Posterior cingulate gyrus (tissue), 11 donors: ENCODE measurements around the gene SLC34A1.
A peak's percentile ranks its signal among the peaks of the same experiment; 100 is the strongest.

Experiments
- DNase-seq, 10 donors: peaks; one replicate each; pipeline versions ENCODE4 v3.0.0 to v3.0.0-alpha.2; 2020 to 2021; ENCODE audit warnings: mixed read lengths in 3 of 10
- intact Hi-C: fragments of 100-400 bp; cut with DNase I; formaldehyde crosslinking; loops from one replicate; pipeline ENCODE4 v1.15.1; 2023

SLC34A1 gene

DNA sequence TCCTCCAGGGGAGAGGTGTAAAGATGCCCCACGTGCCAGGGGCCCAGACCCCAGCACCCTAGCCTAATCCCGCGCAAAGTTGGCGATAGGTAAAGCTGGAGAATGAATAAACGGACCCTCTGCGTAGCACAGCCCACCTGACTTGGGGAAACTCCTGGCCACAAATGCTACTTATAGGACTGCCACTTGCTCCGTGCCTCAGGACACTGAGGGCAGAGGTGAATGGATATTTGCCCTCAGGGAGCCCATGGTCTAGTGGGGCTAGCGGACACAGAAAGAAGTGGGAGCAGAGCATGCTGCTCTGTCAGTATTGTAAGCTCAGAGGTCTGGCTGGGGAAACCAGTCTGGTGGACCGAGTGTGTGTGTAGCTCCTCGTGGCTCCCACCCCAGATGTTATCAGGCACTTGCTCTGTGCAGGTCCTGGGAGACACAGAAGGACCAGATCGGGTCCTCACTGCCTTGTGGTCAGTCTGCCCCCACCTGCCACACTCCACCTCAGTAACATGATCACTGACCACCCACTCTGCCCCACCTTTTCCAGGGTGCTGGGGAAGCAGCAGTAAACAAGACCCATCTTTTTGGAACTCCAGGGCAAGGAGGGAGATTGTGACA lies 43.1 kb downstream of the SLC34A1 start:
- no peak for DNase-seq
- intact Hi-C loops, result loop anchor here (2.0 kb wide), 2 partner anchors 23 to 27 kb away; no protein-coding TSS in a partner anchor

DNA sequence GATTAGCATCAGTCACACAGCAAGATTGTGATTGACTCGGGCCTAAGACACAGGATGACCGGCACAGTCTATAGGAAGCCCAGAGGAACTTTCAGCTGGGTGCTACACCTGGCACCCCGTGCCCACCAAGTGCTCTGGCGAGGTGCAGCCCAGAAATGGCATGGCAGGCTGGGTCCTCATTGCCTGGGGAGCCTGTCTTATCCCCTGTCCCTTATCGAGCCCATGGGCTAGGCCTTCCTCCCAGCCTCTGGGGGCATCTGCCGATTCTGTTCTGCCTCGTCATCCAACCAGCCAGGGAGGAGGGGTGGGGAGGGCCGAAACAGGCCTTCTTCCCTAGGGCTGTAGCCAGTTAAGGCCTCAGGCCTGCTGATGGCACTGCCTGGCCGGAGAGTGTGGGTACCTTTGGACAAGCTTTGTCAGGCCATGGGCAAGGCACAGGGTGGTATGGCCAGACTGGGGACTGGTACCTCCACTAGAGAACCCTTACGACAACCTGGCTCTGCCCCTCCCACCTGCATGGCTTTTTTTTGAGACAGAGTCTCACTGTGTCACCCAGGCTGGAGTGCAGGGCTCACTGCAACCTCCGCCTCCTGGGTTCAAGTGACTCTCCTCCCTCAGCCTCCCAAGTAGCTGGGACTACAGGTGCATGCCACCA lies 43.8 kb downstream of the SLC34A1 start:
- peak in 1 of 10 donors; percentile 85 for DNase-seq
- intact Hi-C loops, result loop anchor here (2.0 kb wide), 2 partner anchors 23 to 27 kb away; no protein-coding TSS in a partner anchor

DNA sequence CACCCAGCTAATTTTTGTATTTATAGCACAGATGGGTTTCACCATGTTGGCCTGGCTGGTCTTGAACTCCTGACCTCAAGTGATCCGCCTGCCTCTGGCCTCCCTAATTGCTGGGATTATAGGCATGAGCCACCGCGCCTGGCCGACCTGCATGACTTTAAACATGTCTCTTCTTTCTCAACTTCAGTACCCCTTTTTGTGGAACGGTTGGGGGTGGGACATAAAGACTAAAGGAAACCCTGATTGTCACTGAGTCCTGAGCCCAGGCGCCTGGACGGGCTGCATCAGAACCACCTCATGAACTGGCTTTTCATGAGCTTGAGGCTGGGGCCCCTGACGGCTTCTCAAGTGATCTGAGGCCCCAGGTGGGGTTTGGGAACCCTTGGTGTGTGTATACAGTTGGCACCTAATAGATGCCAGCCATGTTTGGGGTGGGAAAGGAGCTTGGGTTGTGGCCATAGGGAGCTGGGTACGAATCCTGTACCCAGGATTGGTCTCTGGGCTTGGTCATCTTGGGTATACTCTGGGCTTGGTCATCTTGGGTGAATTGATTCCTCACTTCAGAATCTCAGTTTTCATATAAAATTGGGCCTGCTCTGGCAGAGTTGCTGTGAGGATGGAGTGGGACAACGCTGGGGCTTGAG lies 44.5 kb downstream of the SLC34A1 start:
- no peak for DNase-seq
- intact Hi-C loops, result no loop called here

- peak in 3 of 10 donors; percentile 43 to 88 (median 45) for DNase-seq
- intact Hi-C loops, result no loop called here
These were observed 45.2 kb downstream of the SLC34A1 start for GRCh38 chr5:177429248-177430040.

DNA sequence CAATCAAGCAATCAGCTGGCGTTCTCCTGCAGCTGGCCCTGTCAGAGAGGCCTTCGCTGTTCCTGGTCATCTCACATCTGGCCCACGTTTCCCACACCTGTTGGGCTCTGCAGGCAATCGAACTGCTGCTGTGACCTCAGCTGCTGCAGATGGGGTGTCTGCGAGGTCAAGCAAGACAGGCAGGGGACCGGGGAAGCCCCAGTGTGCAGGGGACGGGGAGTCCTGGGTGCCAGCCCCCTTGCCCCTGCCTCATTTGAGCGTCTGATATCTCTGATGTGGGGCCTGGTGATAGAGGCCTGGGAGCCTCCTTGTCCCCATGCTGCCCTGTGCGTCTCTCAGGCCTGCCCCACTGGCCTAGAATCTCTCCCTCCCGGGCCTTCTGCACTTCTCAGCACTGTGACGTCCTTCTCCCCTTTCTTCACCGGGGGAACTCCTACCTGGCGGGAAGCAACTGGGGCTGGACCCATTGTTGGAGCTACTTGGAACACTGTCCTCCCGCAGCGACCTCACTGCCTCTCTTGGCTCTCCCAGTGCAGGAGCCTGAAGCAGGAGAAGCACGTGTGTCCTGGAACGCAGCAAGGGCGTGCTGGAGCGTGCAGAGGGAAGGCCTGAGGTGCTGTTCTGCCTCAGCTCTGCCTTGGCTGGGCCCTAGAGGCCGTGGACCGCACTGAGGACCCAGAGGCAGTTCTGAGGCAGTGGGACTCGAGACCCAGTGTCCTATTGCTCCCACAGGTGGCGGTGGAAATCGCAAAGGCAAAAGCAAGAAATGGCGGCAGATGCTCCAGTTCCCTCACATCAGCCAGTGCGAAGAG lies 46.1 kb downstream of the SLC34A1 start:
- no peak for DNase-seq
- intact Hi-C loops, result no loop called here

DNA sequence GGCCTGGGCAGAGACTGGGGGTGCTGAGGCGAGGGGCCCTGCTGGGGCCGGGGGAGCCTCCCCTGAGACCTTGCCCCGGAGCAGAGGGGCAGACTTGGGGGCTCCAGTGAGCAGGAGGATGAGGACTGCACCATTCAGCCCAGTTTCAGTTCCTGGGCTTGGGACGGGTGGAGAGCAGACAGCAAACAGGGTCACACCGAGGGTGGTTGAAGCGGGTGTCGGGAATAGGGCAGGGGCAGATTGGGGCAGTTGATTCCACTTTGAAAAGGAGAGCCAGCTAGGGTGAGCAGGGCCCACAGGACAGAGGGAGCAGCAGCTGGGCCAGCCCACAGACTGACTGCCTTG lies 46.7 kb downstream of the SLC34A1 start:
- intact Hi-C loops, result no loop called here
- DNase-seq, result no peak

- intact Hi-C loops, result no loop called here
These were observed 47.3 kb downstream of the SLC34A1 start for GRCh38 chr5:177431317-177432142.

DNA sequence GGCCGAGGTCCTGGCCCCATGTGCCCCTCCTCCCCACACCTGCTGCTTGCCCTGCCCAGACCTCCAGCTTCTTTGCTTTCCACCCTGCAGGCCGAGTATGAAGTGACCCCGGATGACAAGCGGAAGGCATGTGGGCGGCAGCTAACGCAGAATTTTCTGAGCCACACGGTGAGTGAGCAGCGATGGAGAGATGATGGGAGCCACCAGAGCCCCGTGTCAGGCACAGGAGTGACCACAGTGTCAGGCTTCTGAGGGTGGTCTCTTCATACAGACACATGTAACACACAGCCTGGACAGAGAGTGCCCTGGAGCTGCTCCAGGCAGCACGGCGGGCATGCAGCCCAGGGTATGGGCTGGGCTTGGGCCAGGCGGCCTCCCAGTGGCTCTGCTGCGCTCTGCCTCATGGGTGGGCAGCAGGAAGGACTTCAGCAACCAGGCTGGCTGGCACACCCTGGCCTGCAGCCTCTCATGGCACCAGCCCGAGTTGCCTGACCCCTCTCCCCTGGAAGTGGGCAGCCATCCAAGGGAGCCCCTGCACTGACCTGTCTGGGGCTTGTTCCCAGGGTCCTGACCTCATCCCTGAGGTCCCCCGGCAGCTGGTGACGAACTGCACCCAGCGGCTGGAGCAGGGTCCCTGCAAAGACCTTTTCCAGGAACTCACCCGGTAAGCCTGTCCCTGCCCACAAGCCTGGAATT lies 48.1 kb downstream of the SLC34A1 start:
- peak in 5 of 10 donors; percentile 50 to 91 (median 76) for DNase-seq
- intact Hi-C loops, result no loop called here

More at GRCh38 chr5:177431317-177432142, 47.3 kb downstream of the SLC34A1 start:
- peak in 3 of 10 donors; percentile 50 to 89 (median 81) for DNase-seq

GRCh38 chr5:177432839-177433657 lies 48.8 kb downstream of the SLC34A1 start:
- intact Hi-C loops, result no loop called here

DNA sequence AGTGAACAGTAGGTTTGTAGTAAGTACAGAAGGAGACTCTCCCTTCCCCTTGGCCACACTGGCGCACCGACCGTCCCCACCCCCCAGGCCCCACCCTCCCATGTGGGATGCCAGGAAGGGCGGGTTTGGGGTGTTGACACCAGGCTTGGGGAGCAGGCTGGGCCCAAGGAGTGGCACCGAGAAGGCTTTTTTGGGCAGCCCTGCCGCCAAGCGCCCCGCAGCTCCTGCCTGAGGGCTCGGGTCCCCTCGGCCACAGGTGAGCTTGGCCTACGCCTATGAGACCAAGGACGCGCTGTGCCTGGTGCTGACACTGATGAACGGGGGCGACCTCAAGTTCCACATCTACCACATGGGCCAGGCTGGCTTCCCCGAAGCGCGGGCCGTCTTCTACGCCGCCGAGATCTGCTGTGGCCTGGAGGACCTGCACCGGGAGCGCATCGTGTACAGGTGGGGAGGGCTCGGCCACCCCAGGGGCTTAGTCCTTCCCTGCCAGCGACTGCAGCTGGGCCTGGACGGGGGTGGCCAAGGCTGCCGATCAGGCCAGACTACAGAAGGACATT lies 49.5 kb downstream of the SLC34A1 start:
- DNase-seq, result no peak
- intact Hi-C loops, result no loop called here

More at GRCh38 chr5:177432839-177433657, 48.8 kb downstream of the SLC34A1 start:
- DNase-seq, result no peak

GRCh38 chr5:177434437-177434836 lies 50.2 kb downstream of the SLC34A1 start:
- no peak for DNase-seq
- intact Hi-C loops, result no loop called here

GRCh38 chr5:177434942-177435738 lies 50.9 kb downstream of the SLC34A1 start:
- intact Hi-C loops, result no loop called here
- no peak for DNase-seq

- peak in 1 of 10 donors; percentile 75 for DNase-seq
- intact Hi-C loops, result no loop called here
These were observed 51.8 kb downstream of the SLC34A1 start for GRCh38 chr5:177435847-177436536.

DNA sequence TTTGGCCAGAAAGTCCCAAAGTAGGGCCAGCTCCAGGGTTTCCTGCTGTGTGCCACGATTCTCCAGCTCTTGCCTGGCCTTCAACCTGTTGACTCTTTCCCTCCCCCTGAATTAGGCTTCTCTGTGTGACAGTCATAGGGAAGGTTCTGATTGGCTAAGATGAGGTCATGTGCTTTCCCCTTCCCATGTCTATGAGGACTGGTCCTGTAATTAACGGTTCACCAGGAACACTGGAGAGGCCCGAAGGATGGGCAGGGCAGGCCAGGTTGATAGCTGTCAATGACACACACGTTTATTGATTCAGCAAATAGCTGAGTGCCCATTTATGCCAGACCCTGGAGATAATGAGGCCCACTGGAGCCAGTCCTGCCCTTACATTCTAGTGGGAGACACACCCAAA lies 53.4 kb downstream of the SLC34A1 start:
- intact Hi-C loops, result no loop called here
- no peak for DNase-seq

DNA sequence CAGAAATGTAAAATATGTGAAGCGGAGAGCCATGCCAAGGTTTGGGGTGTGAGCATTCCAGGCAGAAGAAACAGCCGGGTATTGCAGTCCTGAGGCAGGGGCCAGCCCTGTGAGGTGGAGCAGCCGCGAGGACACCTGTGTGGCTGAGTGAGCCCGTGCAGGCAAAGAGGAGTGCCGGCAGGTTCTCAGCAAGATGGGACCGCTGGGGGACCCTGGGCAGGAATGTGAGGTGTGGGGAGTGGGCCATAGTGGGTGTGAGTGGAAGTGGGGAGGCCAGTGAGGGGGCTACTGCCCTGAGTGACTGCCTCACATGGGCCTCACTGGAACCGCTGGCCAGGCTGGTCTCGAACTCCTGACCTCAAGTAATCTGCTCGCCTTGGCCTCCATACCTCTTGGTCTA lies 54.2 kb downstream of the SLC34A1 start:
- intact Hi-C loops, result no loop called here
- no peak for DNase-seq

- intact Hi-C loops, result no loop called here
- DNase-seq, result no peak
These were observed 55.4 kb downstream of the SLC34A1 start for GRCh38 chr5:177439518-177440053.
